CD4-positive, alpha-beta T cell treated with Interleukin-10 for 1 hour (primary cell): Measurements from ENCODE around the gene PITX2.

ENCODE experiments used
- DNase-seq: peaks from one replicate; pipeline ENCODE4 v3.0.0-alpha.2; 2020

PITX2 gene

DNA sequence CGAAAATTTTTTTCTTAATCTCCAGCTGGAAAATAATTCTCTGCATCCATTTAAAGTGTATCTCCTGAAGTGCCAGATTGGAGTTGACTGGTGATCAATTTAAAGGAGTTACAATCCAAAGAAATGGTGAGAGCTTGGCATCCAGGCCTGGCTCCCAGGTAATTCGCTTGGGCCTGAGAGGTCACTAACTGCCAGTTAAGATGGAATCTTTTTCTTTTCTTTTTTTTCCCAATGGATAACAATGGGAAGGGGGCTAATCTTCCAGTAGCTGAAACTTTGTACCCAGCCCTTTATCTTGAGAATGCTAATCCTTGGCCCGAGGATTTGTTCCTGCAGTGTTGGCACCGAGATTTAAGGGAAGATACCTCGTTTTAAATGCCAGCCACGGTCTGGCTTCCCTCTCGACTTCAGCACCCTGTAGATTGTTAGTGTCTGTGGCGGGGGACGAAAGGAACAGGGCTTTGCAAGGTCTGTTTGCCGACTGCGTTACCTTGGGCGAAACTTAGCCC is 13.3 kb upstream of the PITX2 start:
- no peak for DNase-seq

- DNase-seq: no peak
Observed at GRCh38 chr4:110635163-110635865, 12.4 kb upstream of the PITX2 start.

DNA sequence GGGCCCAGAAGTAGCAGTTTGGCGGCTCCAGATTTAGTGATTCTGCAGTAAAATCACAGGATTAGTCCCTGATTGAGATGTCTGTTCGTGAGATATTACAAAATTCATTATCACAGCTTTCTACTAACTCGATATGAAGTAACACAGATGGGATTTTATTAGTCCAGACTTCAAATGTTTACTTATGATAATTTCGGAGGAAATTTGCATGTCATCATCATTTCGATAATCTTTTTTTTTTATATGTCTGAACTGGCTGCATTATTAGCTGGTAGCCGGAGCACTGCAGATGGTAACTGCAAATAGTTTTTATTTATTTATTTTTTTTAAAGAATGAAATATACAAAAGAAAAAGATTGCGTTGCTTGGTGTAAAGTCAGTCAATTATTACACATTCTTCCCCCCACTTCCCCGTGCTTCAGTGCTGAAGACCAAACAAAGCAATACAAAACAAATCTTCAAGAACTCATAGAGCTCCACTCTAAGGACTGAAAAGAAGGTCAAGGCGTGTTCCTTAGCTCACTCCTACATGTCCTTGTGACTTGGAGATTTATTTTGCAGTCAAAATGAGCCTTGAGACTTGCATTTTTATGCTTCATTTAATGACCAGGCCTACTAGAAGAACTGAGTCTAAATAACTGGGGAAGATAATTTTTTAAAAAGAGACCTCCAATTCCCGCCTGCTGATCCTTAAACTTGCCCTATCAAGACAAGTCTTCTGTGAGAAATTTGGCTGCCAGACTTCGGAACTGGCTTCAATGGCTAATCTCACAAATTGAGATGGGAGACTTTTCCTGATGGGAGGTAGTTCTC is 11.7 kb upstream of the PITX2 start:
- no peak for DNase-seq

DNA sequence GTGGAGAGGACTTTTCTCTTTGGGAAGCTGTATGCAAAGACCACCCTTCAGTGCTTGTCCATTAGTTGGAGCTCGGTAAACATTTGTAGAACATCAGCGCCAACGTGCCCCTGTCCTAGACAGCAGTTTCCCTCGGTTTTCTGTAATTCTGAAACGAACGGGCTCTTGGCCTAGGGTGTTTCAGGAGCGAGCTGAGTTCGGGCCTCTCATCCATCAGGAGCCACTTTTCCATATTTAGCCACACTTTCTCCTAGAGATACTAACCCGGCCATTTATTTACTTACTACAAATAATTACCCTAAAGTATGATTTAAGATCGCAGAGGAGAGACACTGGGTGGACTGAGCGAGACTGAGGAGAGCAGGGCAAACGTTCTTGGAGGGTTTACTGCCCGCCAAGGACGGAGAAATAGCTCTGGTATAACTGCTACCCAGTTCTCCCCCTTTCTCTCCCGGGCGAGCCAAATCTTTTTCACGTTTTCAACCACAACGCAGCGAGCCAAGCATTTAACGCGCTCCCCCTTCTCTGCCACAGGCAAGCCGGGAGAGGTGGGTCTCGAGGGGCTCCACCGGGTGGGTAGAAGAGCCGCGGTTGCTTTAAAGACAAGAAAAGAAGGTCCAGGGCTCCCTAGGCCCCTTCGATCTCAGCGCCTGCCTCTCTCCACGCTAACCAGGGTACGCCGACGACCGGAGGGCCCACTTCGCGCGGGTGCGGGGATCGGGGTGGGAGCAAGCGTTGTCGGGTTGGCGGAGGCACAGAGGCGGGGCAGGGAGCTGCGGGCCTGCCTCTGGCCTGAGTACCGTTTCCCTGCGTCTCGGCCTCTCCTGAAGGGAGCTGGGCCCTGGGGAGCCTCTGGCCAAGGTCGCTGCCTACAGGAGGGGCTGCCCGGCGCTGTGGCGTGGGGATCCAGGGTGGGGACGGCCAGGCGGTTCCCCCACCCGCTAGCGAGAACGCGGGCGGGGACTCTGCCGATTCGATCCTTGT is 10.8 kb upstream of the PITX2 start:
- no peak for DNase-seq

- DNase-seq: no peak
Observed at GRCh38 chr4:110632506-110633357, 9.9 kb upstream of the PITX2 start.

GRCh38 chr4:110631584-110632505 is 9.0 kb upstream of the PITX2 start:
- no peak for DNase-seq

- no peak for DNase-seq
Observed at GRCh38 chr4:110630688-110631402, 8.0 kb upstream of the PITX2 start.

GRCh38 chr4:110629780-110630687 is 7.2 kb upstream of the PITX2 start:
- DNase-seq: no peak

GRCh38 chr4:110629214-110629754 is 6.4 kb upstream of the PITX2 start:
- no peak for DNase-seq

DNA sequence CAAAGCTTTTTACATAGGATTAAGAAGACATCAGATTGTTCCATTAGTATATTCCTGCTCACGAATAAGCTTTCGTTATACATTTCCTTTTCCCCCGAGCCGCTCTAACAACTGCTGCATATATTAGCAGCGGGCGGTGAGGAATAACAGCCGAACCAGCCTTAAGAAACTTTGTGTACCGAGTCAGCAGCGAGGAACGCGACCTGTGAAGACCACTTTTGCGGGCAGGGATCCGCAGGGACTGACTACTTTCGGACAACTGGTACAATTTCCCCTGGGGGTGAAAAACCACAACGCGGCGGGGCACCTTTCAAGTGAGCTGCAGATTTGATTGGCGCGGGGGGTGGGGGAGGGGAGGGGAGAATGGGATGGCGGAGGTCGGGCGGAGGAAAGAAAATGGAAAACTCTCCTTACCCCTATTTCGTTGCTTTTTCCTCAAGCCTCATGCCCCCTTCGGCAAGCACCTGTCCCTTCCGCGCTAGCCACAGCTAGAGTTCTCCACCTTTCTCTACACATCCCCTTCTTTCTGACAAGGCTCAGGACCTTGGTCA is 5.9 kb upstream of the PITX2 start:
- DNase-seq: no peak

GRCh38 chr4:110627977-110628662 is 5.2 kb upstream of the PITX2 start:
- no peak for DNase-seq

GRCh38 chr4:110626532-110627153 is 3.8 kb upstream of the PITX2 start:
- DNase-seq: no peak

DNA sequence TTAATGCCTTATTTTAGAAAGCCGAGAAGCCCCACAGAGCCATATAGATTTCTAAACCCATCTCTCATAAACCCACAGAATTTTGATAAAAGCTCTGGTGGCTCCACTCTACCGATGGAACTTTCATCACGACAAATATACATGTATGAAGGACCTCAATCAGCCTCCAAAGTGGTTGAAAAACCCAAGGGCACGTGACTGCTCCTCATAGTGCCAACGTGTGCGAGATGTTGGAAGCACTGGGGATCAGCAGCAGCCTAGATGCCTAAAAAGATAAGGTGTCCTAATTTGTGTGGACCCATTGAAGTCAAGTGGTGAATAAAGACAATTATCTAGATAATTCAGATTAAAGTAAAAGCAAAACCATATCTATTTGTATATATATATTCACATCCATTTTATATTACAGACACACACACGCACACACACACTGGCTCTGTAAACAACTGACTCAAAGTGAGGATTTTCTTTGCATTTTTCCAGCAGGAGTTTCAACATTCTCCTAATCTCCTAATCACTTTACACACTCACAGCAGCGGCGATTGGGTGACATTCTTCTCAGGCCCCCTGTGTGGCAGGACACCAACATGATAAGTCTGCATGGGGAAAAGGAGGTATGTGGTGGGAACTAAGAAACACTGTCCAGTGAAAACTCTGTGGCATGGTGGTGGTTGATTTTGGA is 2.8 kb upstream of the PITX2 start:
- no peak for DNase-seq

DNA sequence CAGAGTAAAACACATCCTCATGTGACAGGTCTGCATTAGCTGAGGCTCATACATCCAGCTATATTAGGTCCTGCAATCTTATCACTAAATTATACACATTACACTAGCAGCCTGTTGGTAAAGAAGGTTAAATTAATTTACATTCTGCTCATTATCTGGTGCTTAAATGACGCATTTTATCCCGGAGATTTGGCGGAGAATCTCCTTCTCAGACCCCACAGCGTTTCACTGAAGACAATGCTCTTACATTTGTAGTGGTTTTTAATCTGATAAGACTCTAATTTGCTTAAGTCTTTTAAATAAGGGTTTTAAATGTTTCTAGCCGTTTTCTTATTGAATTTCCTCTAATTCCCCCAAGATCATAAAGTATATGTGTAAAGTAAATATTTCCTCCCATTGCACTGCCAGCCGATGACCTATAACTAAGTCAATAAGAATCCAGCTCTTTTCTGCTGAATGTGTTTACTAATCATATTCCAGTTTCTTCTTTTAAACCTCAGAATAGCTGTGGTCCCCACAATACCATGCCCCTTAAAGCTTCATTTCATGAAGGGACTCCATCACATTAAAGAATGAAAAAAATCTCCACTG is 2.1 kb upstream of the PITX2 start:
- no peak for DNase-seq

DNA sequence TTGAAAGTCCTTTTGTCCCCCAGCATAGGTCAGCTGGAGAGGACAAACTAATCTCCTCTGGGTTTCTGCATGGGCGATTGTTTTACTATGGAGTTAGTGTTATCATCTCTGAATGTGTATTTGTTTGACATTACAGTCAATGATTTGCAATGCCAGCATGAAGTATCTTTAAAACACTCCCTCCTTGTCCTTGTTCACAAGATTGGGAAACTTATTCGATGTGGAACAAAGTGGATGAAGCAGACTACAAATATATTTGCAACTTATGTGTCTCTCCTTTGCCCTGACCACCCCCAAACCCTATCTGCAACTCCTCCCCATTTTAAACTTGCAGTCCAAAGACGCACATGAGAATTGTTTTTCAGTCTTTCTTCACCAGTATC is 1.5 kb upstream of the PITX2 start:
- DNase-seq: no peak

DNA sequence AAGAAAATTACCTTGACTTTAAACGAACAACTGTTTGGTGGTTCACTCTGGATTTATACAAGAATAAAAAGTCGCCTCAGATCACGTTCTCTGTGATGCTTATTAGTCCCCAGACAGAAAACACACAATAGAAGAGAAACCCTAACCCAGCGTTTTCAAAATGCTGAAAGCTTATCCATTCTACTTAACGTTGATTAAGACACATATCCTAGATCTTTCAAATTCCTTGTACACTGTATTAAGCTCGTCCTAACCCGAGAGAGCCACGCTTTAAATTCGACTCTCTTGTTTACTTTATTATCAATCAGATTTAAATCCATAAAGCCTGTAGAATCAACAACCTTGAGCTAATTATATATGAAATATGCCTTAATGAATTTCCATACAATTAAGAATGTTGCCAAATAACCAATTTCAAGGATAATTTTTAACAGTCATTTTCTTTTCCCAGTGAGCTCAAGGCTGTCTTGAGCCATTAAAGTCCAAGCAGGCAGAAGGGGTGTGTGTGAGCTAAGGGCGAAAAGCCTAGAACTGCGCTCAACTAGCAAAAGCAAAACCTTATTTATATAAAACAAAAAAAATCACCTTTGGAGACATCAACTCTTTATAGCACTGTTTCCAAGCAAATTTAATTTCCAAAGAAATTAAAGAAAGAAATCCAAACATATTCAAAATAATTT is 981 bp upstream of the PITX2 start:
- DNase-seq: no peak
